Glutamatergic neuron (in vitro differentiated cells): ENCODE results near the gene C1QTNF12. TPM values are rescaled to one million over a fixed set of nuclear protein-coding genes. Genes with fewer than 3 reads are reported as not detected.
A peak's percentile ranks its signal among the peaks of the same experiment; 100 is the strongest.

ENCODE experiments used
- DNase-seq: peaks from one replicate; pipeline ENCODE4 v3.0.0; 2022
- H3K27ac Mint-ChIP-seq: one replicate; pipeline ENCODE4 v1.8.0; 2020; ENCODE audit warnings: mild to moderate bottlenecking, mixed read lengths, inconsistent platforms; ENCODE audit not compliant: unreplicated experiment
- H3K27me3 Mint-ChIP-seq: one replicate; pipeline ENCODE4 v1.8.0; 2020; ENCODE audit warnings: mild to moderate bottlenecking, moderate library complexity, mixed read lengths, inconsistent platforms; ENCODE audit not compliant: unreplicated experiment
- H3K36me3 Mint-ChIP-seq: one replicate; pipeline ENCODE4 v1.8.0; 2020; ENCODE audit warnings: mild to moderate bottlenecking, mixed read lengths, inconsistent platforms; ENCODE audit not compliant: unreplicated experiment
- H3K4me1 Mint-ChIP-seq: one replicate; pipeline ENCODE4 v1.8.0; 2020; ENCODE audit warnings: mild to moderate bottlenecking, low read depth, mixed read lengths, inconsistent platforms; ENCODE audit not compliant: unreplicated experiment
- H3K4me3 Mint-ChIP-seq: one replicate; pipeline ENCODE4 v1.8.0; 2020; ENCODE audit warnings: mild to moderate bottlenecking, mixed read lengths, inconsistent platforms; ENCODE audit not compliant: unreplicated experiment
- H3K9me3 Mint-ChIP-seq: one replicate; pipeline ENCODE4 v1.8.0; 2020; ENCODE audit warnings: mild to moderate bottlenecking, moderate library complexity, mixed read lengths, inconsistent platforms; ENCODE audit not compliant: unreplicated experiment
- long read RNA-seq: library from polyadenylated mRNA; unstranded; transcript quantifications from one replicate; pipeline ENCODE4 v2.0.0, GENCODE V29; 2020; ENCODE audit not compliant: unreplicated experiment
- total RNA-seq: library from RNA; stranded (reverse); fragmentation: NEBNext Ultra II Directional; extraction: Animal tissue kit (Norgen Biotek cat#: 25700); gene quantifications from one replicate; pipeline ENCODE4 v1.2.1, GENCODE V29; 2021; ENCODE audit not compliant: unreplicated experiment
- TF ChIP-seq, protein P1 (sequence below): fragments of 200-600 bp; sonication (generic); IDR thresholded peaks from one replicate; pipeline ENCODE4 v1.5.0; 2021; ENCODE audit not compliant: partially characterized antibody, unreplicated experiment

The C1QTNF12 gene
- 9.1 TPM for total RNA-seq
- long read RNA-seq, partial matches to known transcripts: 0 of 1 reads
- long read RNA-seq, other reads (novel, unspliced or antisense): 1 of 1 reads

- Mint-ChIP-seq H3K27me3 (no peaks in the 10 kb centered on the region), H3K4me3 (no peak within 1 kb of the TSS), H3K36me3 (no peaks in the 10 kb centered on the region), H3K4me1 (no peaks in the 10 kb centered on the region), H3K27ac (no peak within 1 kb of the TSS), H3K9me3 (peaks cover 2% of the 10 kb centered on the region)
- TF ChIP-seq, protein P1, sequence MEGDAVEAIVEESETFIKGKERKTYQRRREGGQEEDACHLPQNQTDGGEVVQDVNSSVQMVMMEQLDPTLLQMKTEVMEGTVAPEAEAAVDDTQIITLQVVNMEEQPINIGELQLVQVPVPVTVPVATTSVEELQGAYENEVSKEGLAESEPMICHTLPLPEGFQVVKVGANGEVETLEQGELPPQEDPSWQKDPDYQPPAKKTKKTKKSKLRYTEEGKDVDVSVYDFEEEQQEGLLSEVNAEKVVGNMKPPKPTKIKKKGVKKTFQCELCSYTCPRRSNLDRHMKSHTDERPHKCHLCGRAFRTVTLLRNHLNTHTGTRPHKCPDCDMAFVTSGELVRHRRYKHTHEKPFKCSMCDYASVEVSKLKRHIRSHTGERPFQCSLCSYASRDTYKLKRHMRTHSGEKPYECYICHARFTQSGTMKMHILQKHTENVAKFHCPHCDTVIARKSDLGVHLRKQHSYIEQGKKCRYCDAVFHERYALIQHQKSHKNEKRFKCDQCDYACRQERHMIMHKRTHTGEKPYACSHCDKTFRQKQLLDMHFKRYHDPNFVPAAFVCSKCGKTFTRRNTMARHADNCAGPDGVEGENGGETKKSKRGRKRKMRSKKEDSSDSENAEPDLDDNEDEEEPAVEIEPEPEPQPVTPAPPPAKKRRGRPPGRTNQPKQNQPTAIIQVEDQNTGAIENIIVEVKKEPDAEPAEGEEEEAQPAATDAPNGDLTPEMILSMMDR: no peak
- DNase-seq: no peak
Measured at GRCh38 chr1:1246577-1247340, at the start of gene C1QTNF12. C1QTNF12 (minus strand) TSS chr1:1246722; CDS start chr1:1246690, 32 bp downstream.

DNA sequence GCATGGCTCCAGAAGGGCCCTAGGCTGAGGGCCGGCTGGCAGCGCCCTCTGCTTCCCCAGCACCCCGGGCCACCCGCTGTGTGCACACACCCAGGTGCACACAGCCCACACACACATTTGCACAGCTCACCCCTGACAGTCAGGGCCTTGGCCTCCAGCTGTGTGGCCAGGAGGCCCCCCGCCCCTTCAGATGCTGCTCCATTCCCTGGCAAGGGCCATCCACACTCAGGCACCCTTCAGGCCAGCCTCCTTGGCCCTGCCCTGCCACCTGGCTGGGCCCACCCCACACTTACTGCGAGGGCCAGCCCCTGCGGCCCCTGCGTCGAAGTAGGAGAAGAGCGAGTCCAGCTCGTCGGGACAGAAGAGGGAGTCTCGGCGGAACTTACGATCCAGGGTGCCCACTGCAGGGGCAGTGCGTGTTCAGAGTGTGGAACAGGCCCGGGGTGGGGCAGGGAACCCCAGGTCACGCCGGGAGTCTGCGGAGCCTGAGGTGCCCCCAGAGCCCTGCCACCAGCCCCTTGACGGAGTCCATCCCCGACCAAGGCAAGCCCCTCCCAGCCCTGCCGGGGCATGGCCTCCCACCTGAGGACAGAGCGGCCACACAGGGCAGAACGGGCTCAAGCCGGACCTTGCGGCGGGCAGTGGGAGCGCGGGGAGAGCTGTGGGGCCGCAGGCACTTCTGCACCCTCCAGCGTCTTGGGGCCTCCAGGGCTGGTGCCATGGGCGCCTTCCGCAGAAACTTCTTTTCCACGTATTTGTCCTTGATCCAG, 48.8 kb upstream of the C1QTNF12 start:
- Mint-ChIP-seq H3K4me1 (peaks cover 8% of the 10 kb centered on the region), H3K36me3 (no peaks in the 10 kb centered on the region), H3K27me3 (peaks cover 35% of the 10 kb centered on the region), H3K27ac (no peak overlapping the region), H3K4me3 (no peak overlapping the region), H3K9me3 (peaks cover 18% of the 10 kb centered on the region)
- DNase-seq: peak; percentile 17
- TF ChIP-seq, protein P1: no peak

GRCh38 chr1:1294250-1294890, 47.8 kb upstream of the C1QTNF12 start:
- Mint-ChIP-seq H3K4me1 (peaks cover 2% of the 10 kb centered on the region), H3K27ac (no peak overlapping the region), H3K9me3 (peaks cover 15% of the 10 kb centered on the region), H3K27me3 (peaks cover 32% of the 10 kb centered on the region), H3K36me3 (no peaks in the 10 kb centered on the region), H3K4me3 (no peak overlapping the region)
- TF ChIP-seq, protein P1: no peak
- peak; percentile 16 for DNase-seq

- no peaks in the 10 kb centered on the region for H3K36me3 Mint-ChIP-seq
- peaks cover 10% of the 10 kb centered on the region for H3K9me3 Mint-ChIP-seq
- H3K27me3 Mint-ChIP-seq: peaks cover 26% of the 10 kb centered on the region
- H3K4me1 Mint-ChIP-seq: peaks cover 2% of the 10 kb centered on the region
- TF ChIP-seq, protein P1: no peak
- H3K27ac Mint-ChIP-seq: no peak overlapping the region
- H3K4me3 Mint-ChIP-seq: no peak overlapping the region
- peak; percentile 65 for DNase-seq
Measured at GRCh38 chr1:1293263-1294249, 47.0 kb upstream of the C1QTNF12 start.
